Kasumi-1 (cell line): ENCODE data around the gene LIN54.
"Not testable (repeated sequence)": the region's sequence is repeated elsewhere in the genome, so short reads cannot be mapped to it uniquely, and the experiment has no call there.

ENCODE experiments used
- DNase-seq, 2 experiments: peaks; one replicate each; lab custom pipeline; 2025; lab: John Stamatoyannopoulos, UW

LIN54 gene

GRCh38 chr4:83010522-83011318 lies at the start of gene LIN54:
TSS of gene LIN54 (minus strand) at chr4:83010823. CDS start at chr4:82984844, 25,979 bp downstream.
- peak; percentile 68 to 72 for DNase-seq

DNA sequence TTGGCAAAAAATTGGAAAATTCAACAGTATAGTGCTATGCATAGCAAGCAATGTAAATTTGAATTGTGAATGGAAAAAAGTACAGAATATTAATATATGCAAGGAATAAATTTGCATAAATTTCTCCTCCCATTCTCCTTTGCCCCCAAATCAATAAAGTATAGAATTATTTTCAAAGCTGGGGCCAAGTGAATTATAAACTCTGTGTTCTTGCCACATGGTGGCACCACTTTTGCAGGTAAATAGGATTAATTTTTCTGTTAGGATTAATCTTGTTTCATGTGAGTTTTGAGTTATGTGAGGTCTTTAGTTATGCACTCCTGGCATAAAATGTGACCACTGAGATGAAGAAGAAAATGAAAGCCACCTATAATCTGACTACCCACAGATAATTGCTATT lies 44.3 kb upstream of the LIN54 start:
- peak; percentile 22 to 35 for DNase-seq

- DNase-seq: not testable (repeated sequence)
These were observed 38.2 kb upstream of the LIN54 start for GRCh38 chr4:83048781-83049180.

DNA sequence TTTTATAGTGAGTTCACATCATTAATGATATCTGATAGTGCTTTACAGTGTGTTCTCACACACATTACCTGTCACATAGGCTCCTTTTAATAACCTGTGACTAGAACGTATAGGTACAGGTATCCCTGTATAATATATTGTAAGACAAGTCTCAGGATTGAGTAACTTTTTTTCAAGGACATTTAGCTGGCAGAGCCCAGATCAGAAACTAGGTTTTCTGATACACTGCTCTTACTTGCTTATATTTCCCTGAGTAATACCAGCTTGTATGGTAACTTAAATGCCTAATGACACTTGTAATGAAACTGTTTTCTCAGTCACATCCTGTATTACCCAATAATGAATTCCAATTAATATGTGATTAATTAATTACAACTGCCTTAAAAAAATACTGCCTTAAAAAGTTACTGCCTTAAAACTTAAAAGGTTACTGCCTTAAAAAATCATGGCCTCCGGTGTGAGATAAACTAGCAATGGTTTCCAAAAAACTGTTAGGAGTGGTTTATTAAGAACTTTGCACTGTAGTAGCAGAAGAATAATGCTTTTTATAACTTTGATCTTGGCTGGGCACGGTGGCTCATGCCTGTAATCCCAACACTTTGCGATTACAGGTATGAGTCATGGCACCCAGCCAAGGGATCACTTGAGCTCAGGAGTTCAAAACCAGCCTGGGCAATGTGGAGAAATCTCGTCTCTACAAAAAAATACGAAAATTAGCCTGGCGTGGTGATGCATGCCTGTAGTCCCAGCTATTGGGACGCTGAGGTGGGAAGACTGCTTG lies 36.3 kb upstream of the LIN54 start:
- DNase-seq: no peak

DNA sequence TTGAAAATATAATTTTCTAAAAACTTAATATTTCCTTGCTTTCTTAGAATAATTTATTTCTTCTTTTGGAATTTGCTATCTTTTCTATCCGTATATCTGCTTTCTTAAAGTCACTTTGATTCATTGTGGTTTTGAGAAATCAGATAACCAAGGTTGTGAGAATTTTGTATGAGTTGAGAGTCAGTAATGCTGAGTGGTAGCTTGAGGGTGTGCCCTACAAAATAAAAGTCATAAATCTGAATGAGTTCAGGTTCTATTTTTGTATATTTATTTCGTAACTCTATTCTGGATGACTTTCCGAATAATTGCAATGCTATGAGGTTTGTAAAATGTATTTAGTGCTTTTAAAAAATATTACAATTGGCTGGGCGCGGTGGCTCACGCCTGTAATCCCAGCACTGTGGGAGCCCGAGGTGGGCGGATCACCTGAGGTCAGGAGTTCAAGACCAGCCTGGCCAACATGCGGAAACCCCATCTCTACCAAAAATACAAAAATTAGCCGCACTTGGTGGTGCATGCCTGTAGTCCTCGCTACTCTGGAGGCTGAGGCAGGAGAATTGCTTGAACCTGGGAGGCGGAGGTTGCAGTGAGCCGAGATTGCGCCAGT lies 33.3 kb upstream of the LIN54 start:
- DNase-seq: no peak

DNA sequence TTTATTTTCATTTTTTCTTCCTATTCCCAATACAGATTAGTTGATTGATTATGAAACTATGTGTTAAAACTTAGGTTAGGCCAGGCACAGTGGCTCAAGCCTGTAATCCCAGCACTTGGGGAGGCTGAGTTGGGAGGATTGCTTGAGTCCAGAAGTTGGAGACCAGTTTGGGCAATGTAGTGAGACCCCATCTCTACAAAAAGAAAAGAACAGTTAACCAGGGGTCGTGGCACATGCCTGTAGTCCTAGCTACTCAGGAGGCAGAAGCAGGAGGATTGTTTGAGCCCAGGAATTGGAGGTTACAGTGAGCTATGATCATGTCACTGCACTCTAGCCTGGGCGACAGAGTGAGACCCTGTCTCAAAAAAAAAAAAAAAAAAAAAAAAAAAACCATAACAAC lies 32.5 kb upstream of the LIN54 start:
- not testable (repeated sequence) for DNase-seq

- DNase-seq: no peak
These were observed 29.6 kb upstream of the LIN54 start for GRCh38 chr4:83040269-83040668.

DNA sequence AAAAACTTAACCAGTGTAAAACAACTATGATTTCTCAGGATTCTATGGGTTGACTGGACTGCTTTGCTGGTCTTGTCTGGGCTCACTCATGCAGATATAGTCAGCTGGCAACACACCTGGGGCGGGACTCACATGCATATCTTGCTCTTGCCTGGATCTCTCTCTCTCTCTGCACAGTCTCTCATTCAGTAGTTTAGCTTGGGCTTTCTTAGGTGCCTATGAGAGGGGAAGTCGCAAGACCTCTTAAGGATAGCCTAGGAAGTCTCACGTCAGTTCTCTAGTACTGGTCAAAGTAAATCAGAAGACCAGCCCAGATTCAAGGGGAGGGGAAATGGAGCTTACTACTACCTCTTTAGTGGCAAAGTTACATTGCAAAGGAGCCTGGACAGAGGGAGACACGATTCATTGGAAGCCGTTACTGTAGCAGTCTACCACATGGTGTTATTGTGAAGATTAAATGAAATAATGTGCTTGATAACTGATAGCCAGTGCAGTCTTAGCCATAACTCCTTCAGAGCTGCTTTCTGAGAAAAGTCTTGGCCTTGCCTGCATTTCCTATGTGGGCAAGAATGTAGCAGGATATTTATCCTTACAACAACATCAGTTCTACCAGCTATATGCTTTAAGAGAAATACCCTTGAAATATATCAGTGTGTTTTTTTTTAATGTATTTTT lies 26.5 kb upstream of the LIN54 start:
- no peak for DNase-seq

- DNase-seq: peak; percentile 99 to 100
These were observed 24.2 kb upstream of the LIN54 start, which contains the start of gene COPS4 for GRCh38 chr4:83034630-83035494. TSS of gene COPS4 (plus strand) at chr4:83035183. CDS start at chr4:83035225, 42 bp downstream.

DNA sequence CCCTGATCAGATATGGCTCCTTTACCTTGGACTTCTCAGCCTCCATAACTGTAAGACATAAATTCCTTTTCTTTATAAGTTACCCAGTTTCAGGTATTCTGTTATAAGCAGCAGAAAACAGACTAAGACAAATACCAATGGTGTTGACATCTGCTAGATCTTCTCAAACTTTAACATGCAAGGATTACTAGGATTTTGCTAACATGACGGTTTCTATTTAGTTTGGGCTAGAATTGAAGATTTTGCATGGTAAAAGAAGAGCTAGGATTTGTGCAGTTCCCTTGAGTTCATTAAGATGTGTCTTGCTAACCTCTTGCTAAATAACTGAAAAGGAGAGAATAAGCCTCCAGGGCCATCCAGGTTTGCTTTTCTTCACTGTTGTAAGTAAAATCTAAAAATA lies 19.1 kb upstream of the LIN54 start:
- no peak for DNase-seq

GRCh38 chr4:83028976-83029375 lies 18.4 kb upstream of the LIN54 start:
- DNase-seq: no peak

GRCh38 chr4:83025563-83025962 lies 14.9 kb upstream of the LIN54 start:
- peak in 1 of 2 experiments; percentile 15 for DNase-seq

- DNase-seq: no peak
These were observed 13.6 kb upstream of the LIN54 start for GRCh38 chr4:83024233-83024632.

DNA sequence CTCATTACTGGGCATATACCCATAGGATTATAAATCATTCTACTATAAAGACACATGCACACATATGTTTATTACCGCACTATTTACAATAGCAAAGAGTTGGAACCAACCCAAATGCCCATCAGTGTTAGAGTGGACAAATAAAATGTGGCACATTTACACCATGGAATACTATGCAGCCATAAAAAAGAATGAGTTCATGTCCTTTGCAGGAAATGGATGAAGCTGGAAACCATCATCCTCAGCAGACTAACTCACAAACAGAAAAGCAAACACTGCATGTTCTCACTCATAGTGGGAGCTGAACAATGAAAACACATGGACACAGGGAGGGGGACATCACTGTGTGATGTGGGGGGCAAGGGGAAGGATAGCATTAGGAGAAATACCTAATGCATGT lies 13.0 kb upstream of the LIN54 start:
- DNase-seq: not testable (repeated sequence)

GRCh38 chr4:83022724-83023450 lies 12.3 kb upstream of the LIN54 start:
- DNase-seq: no peak

DNA sequence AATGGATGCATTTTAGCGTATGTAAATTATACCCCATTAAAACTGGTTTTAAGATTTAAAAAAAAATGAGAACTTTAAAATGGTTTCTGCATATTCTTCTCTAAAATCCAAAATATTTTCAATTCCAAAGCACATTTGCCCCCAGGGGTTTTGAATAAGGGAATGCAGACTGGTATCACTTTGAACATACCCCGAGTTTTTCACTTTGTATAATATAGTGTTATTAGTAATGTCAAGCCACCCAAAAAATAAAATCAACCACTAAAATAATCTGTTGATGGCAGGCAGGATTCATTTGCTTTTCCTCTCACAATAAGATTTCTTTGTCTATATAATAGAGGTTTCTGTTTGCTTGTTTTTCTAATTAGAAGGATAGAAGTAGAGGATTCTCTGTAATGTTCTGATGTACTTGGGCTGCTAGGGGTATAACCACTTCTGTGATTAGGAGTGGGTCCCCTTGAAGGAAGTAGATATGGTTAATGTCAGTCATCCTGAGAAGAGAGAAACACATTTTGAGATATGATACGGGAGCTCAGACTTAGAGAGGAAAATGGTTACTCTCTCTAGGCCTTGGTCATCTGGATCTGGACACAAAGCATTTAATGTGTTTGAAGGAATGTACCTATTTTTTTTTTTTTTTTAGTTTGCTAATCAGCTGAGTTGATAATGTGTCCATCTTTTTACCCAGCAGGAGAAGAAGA lies 9.3 kb upstream of the LIN54 start:
- peak in 1 of 2 experiments; percentile 25 for DNase-seq

- DNase-seq: no peak
These were observed 3.3 kb upstream of the LIN54 start for GRCh38 chr4:83013902-83014301.

- no peak for DNase-seq
These were observed 2.8 kb upstream of the LIN54 start for GRCh38 chr4:83013420-83013867.

DNA sequence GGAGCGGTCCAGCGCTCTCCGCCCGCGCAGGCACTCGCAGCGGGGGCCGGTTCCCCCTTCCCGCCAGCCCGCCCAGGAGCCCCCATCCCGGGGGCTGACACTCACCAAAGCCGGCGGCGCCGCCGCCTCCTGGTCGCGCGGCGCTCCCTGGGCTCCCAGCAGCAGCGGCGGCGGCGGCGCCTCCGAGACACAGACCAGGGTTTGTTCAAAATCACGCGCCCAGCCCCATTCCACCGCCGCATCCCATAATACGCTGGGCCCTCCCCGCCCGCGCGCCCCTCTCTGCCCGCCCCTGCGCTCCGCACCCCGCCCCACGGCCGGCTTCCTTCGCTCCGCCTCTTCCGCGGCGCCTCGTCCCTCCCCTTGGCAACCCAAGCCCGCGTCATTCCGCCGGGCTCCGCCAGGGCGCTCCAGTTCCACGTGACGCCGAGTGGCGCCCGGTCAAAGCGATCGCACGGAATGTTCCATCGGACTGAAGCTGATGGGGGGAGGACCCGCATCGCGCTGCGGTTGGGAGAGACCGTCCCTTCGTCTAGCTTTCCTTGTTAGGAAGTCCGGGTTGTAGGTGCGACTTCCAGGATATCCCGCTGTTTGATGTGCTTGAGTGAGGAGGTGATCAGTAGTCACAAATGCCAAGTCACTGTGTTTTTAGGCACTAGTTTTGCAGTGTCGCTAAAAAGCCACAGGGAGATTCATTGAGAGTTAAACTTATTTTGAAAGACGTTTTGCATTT lies 2.2 kb upstream of the LIN54 start:
- peak; percentile 96 to 98 for DNase-seq
